OCI-LY7 (cell line): ENCODE data around the gene MAN1A1. TPM values are rescaled to one million over a fixed set of nuclear protein-coding genes. Genes with fewer than 3 reads are reported as not detected.

Experiments
- BruUV-seq: library from RNA; stranded (reverse); fragments of 400-500 nt; replicated peaks from 2 replicates; lab custom pipeline; 2021; lab: Mats Ljungman, UMichigan
- CTCF ChIA-PET: fragments of 300-600 bp; sonication (Branson Sonifier 250); formaldehyde crosslinking; loops from one replicate; lab custom pipeline; 2022; ENCODE audit warnings: antibody characterized with exemption; ENCODE audit not compliant: unreplicated experiment; lab: Charles Lee
- POLR2A ChIA-PET: fragments of 300-600 bp; sonication (Branson Sonifier 250); formaldehyde crosslinking; loops from one replicate; lab custom pipeline; 2022; ENCODE audit warnings: antibody characterized with exemption; lab: Charles Lee
- DNase-seq: peaks from one replicate; pipeline ENCODE4 v3.0.0-alpha.2; 2015; ENCODE audit warnings: low spot score
- H2AFZ ChIP-seq: fragments of 200-600 bp; sonication (generic), shearing (Covaris generic); 2 replicates; pipeline ENCODE4 v1.6.1; 2014; ENCODE audit warnings: mild to moderate bottlenecking, antibody characterized with exemption, low read length, moderate library complexity
- H3K27ac ChIP-seq: fragments of 200-600 bp; sonication (generic); 2 replicates; pipeline ENCODE4 v1.5.1; 2014; ENCODE audit warnings: mixed run types, low read depth, mild to moderate bottlenecking, moderate library complexity, low read length, inconsistent platforms; ENCODE audit not compliant: poor library complexity, severe bottlenecking
- H3K36me3 ChIP-seq: fragments of 200-600 bp; sonication (generic); 2 replicates; pipeline ENCODE4 v1.6.1; 2014; ENCODE audit warnings: mild to moderate bottlenecking, antibody characterized with exemption, low read length, moderate library complexity, mixed read lengths; ENCODE audit not compliant: insufficient read depth
- H3K4me1 ChIP-seq: fragments of 200-600 bp; sonication (generic); 2 replicates; pipeline ENCODE4 v1.5.1; 2014; ENCODE audit warnings: mild to moderate bottlenecking, low read length; ENCODE audit not compliant: insufficient read depth, poor library complexity, severe bottlenecking
- H3K4me2 ChIP-seq: fragments of 200-600 bp; sonication (generic); 2 replicates; pipeline ENCODE4 v1.6.1; 2014; ENCODE audit warnings: mild to moderate bottlenecking, low read length
- H3K4me3 ChIP-seq: fragments of 200-600 bp; sonication (generic); 2 replicates; pipeline ENCODE4 v1.5.1; 2014; ENCODE audit warnings: mild to moderate bottlenecking, low read depth, low read length; ENCODE audit not compliant: poor library complexity, severe bottlenecking
- H3K79me2 ChIP-seq: fragments of 200-600 bp; sonication (generic); 2 replicates; pipeline ENCODE4 v1.6.1; 2016; ENCODE audit warnings: low read depth, mild to moderate bottlenecking, low read length, moderate library complexity, mixed read lengths; ENCODE audit not compliant: insufficient read depth
- H3K9me2 ChIP-seq: fragments of 200-600 bp; sonication (generic); 2 replicates; pipeline ENCODE4 v1.6.1; 2016; ENCODE audit warnings: mild to moderate bottlenecking, low read length, mixed read lengths; ENCODE audit not compliant: insufficient read depth
- H3K9me3 ChIP-seq: fragments of 200-600 bp; sonication (generic); 2 replicates; pipeline ENCODE4 v1.6.1; 2014; ENCODE audit warnings: mild to moderate bottlenecking, mixed run types, low read length, mixed read lengths
- H4K20me1 ChIP-seq: fragments of 200-600 bp; sonication (generic); 2 replicates; pipeline ENCODE4 v1.6.1; 2014; ENCODE audit warnings: mild to moderate bottlenecking, antibody characterized with exemption, low read length, moderate library complexity, mixed read lengths; ENCODE audit not compliant: insufficient read depth
- CTCF ChIP-seq: fragments of 200-600 bp; sonication (generic); conservative IDR thresholded peaks from 2 replicates; pipeline ENCODE4 v1.5.1; 2014; ENCODE audit warnings: mild to moderate bottlenecking, antibody characterized with exemption, low read length, moderate library complexity, mixed read lengths
- EZH2phosphoT487 ChIP-seq: fragments of 200-600 bp; sonication (generic); IDR thresholded peaks from 2 replicates; pipeline ENCODE4 v1.6.1; 2018; ENCODE audit warnings: low read depth, borderline replicate concordance, mild to moderate bottlenecking, mixed run types, antibody characterized with exemption, low read length, moderate library complexity, mixed read lengths
- intact Hi-C: fragments of 100-400 bp; cut with micrococcal nuclease; formaldehyde crosslinking; loops from one replicate; pipeline ENCODE4 v1.10.0; 2022; ENCODE audit not compliant: unreplicated experiment
- total RNA-seq, 2 experiments: library from RNA; depleted of rRNA in 1 of 2; stranded (reverse); fragments of >200 nt in 1 of 2; shearing (Covaris generic) in 1 of 2; gene quantifications; 2 replicates each; pipeline ENCODE4 v1.2.3, GENCODE V29; 2014 to 2022

Gene MAN1A1
- total RNA-seq, 2 experiments from 2014 or later = 72.4 to 74.3 TPM

GRCh38 chr6:119301429-119301828, 48.1 kb downstream of the MAN1A1 start:
- H3K36me3 ChIP-seq = peaks cover 96% of the 10 kb centered on the region
- no peaks in the 10 kb centered on the region for H3K4me1 ChIP-seq
- H2AFZ ChIP-seq = no peak overlapping the region
- ChIA-PET CTCF (no interaction called here), POLR2A (interaction anchor here (1.8 kb wide), 1 partner anchor 8 kb away, joined by 9 read pairs; no protein-coding TSS in a partner anchor)
- H3K9me2 ChIP-seq = no peaks in the 10 kb centered on the region
- intact Hi-C loops = no loop called here
- no peak overlapping the region for H3K27ac ChIP-seq
- H3K4me3 ChIP-seq = no peak overlapping the region
- H3K4me2 ChIP-seq = no peak overlapping the region
- BruUV-seq = no TSS peak
- no peak for DNase-seq
- H4K20me1 ChIP-seq = peaks cover 12% of the 10 kb centered on the region; the same call in 1 of the 2 replicates
- peaks cover 99% of the 10 kb centered on the region for H3K79me2 ChIP-seq
- H3K9me3 ChIP-seq = no peaks in the 10 kb centered on the region
- TF ChIP-seq EZH2phosphoT487 (no peak), CTCF (no peak)

- ChIA-PET POLR2A (interaction anchor here (0.7 to 1.8 kb wide), 7 partner anchors 9 to 383 kb away, joined by 3 to 9 read pairs (median 3); no protein-coding TSS in a partner anchor), CTCF (no interaction called here)
- intact Hi-C loops = no loop called here
These were observed 49.9 kb downstream of the MAN1A1 start for GRCh38 chr6:119299694-119300093.

GRCh38 chr6:119297049-119297448, 52.5 kb downstream of the MAN1A1 start:
- Histone ChIP-seq H3K4me2 (no peak overlapping the region), H3K27ac (no peak overlapping the region), H3K36me3 (peaks cover 95% of the 10 kb centered on the region), H3K9me2 (no peaks in the 10 kb centered on the region), H2AFZ (no peak overlapping the region), H3K4me3 (no peak overlapping the region), H3K4me1 (no peaks in the 10 kb centered on the region), H3K79me2 (peaks cover 99% of the 10 kb centered on the region), H4K20me1 (peaks cover 14% of the 10 kb centered on the region; the same call in 1 of the 2 replicates), H3K9me3 (no peaks in the 10 kb centered on the region)
- ChIA-PET POLR2A (no interaction called here), CTCF (no interaction called here)
- no peak for DNase-seq
- TF ChIP-seq EZH2phosphoT487 (no peak), CTCF (no peak)
- BruUV-seq = no TSS peak
- intact Hi-C loops = no loop called here

More at GRCh38 chr6:119299694-119300093, 49.9 kb downstream of the MAN1A1 start:
- peaks cover 99% of the 10 kb centered on the region for H3K79me2 ChIP-seq
- H3K9me3 ChIP-seq = no peaks in the 10 kb centered on the region
- no peaks in the 10 kb centered on the region for H3K4me1 ChIP-seq
- H2AFZ ChIP-seq = no peak overlapping the region
- no peak for DNase-seq
- H3K4me3 ChIP-seq = no peak overlapping the region
- peaks cover 96% of the 10 kb centered on the region for H3K36me3 ChIP-seq
- no peak overlapping the region for H3K4me2 ChIP-seq
- H4K20me1 ChIP-seq = peaks cover 4% of the 10 kb centered on the region; the same call in 1 of the 2 replicates
- no peak overlapping the region for H3K27ac ChIP-seq
- no TSS peak for BruUV-seq
- no peak for TF ChIP-seq EZH2phosphoT487
- H3K9me2 ChIP-seq = no peaks in the 10 kb centered on the region
